NCI-H748 (cell line): Measurements from ENCODE around the gene SPATC1L.
"Not testable (repeated sequence)": the region's sequence is repeated elsewhere in the genome, so short reads cannot be mapped to it uniquely, and the experiment has no call there.

ENCODE experiments used
- DNase-seq: peaks from one replicate; lab custom pipeline; 2025; ENCODE audit not compliant: unreplicated experiment; lab: John Stamatoyannopoulos, UW

The SPATC1L gene

GRCh38 chr21:46200877-46201803 lies 16.9 kb upstream of the SPATC1L start:
- DNase-seq = not testable (repeated sequence)

- no peak for DNase-seq
Measured at GRCh38 chr21:46199436-46200373, 15.4 kb upstream of the SPATC1L start.

GRCh38 chr21:46196733-46197132 lies 12.5 kb upstream of the SPATC1L start:
- no peak for DNase-seq

GRCh38 chr21:46195595-46196195 lies 11.4 kb upstream of the SPATC1L start:
- no peak for DNase-seq

GRCh38 chr21:46194374-46195334 lies 10.4 kb upstream of the SPATC1L start:
- DNase-seq = no peak

GRCh38 chr21:46193829-46194373 lies 9.6 kb upstream of the SPATC1L start:
- no peak for DNase-seq

- no peak for DNase-seq
Measured at GRCh38 chr21:46191686-46192575, 7.7 kb upstream of the SPATC1L start.

GRCh38 chr21:46191257-46191685 lies 7.0 kb upstream of the SPATC1L start:
- DNase-seq = no peak

- DNase-seq = no peak
Measured at GRCh38 chr21:46190491-46191131, 6.4 kb upstream of the SPATC1L start.

GRCh38 chr21:46189959-46190490 lies 5.8 kb upstream of the SPATC1L start:
- no peak for DNase-seq

- no peak for DNase-seq
Measured at GRCh38 chr21:46189213-46189958, 5.1 kb upstream of the SPATC1L start.

GRCh38 chr21:46188226-46189212 lies 4.3 kb upstream of the SPATC1L start:
- no peak for DNase-seq

GRCh38 chr21:46187814-46188213 lies 3.6 kb upstream of the SPATC1L start:
- no peak for DNase-seq

- DNase-seq = no peak
Measured at GRCh38 chr21:46187261-46187660, 3.0 kb upstream of the SPATC1L start.

- no peak for DNase-seq
Measured at GRCh38 chr21:46185716-46186115, 1.5 kb upstream of the SPATC1L start.
